HUES64 (cell line): ENCODE measurements around the gene ZNF582.
A peak's percentile ranks its signal among the peaks of the same experiment; 100 is the strongest.

Experiments
- H3K27ac ChIP-seq: 2 replicates; pipeline ENCODE4 v1.7.0; 2013; ENCODE audit warnings: low read depth, low read length, inconsistent platforms
- H3K27me3 ChIP-seq: 2 replicates; pipeline ENCODE4 v1.6.1; 2013; ENCODE audit warnings: mild to moderate bottlenecking, low read length; ENCODE audit not compliant: insufficient read depth
- H3K36me3 ChIP-seq: 2 replicates; pipeline ENCODE4 v1.6.1; 2013; ENCODE audit warnings: mild to moderate bottlenecking, low read length; ENCODE audit not compliant: insufficient read depth
- H3K4me1 ChIP-seq: 2 replicates; pipeline ENCODE4 v1.6.1; 2013; ENCODE audit warnings: mild to moderate bottlenecking, low read length, moderate library complexity; ENCODE audit not compliant: insufficient read depth
- H3K4me3 ChIP-seq: 2 replicates; pipeline ENCODE4 v1.5.1; 2013; ENCODE audit warnings: mild to moderate bottlenecking, low read length, moderate library complexity
- H3K9ac ChIP-seq: 2 replicates; pipeline ENCODE4 v1.6.1; 2013; ENCODE audit warnings: mild to moderate bottlenecking, low read depth, low read length
- H3K9me3 ChIP-seq: 2 replicates; pipeline ENCODE4 v1.6.1; 2013; ENCODE audit warnings: low read depth, low read length; ENCODE audit not compliant: insufficient read depth
- WGBS: fragments of 150-250, 120-280 bp; methylation state at CpG from one replicate; pipeline ENCODE4 v1.1.7; 2013; ENCODE audit warnings: missing lambda C conversion rate; 5-methylcytosine and 5-hydroxymethylcytosine counted together

The ZNF582 gene

GRCh38 chr19:56383826-56384605 lies 9.3 kb downstream of the ZNF582 start:
- Histone ChIP-seq H3K4me1 (no peaks in the 10 kb centered on the region), H3K27ac (no peak overlapping the region), H3K36me3 (peaks cover 36% of the 10 kb centered on the region), H3K9me3 (peaks cover 26% of the 10 kb centered on the region; the same call in 1 of the 2 replicates), H3K27me3 (no peaks in the 10 kb centered on the region), H3K4me3 (no peak overlapping the region), H3K9ac (no peak overlapping the region)
- 98% methylated on average over 7 of the region's 8 CpGs for WGBS

GRCh38 chr19:56377105-56377924 lies 16.0 kb downstream of the ZNF582 start:
- Histone ChIP-seq H3K9me3 (peaks cover 47% of the 10 kb centered on the region), H3K36me3 (peaks cover 72% of the 10 kb centered on the region), H3K9ac (no peak overlapping the region), H3K27ac (no peak overlapping the region), H3K4me1 (no peaks in the 10 kb centered on the region), H3K27me3 (no peaks in the 10 kb centered on the region), H3K4me3 (no peak overlapping the region)
- 98% methylated on average over 11 of the region's 11 CpGs for WGBS

- Histone ChIP-seq H3K4me3 (no peak overlapping the region), H3K27me3 (no peaks in the 10 kb centered on the region), H3K9me3 (peaks cover 27% of the 10 kb centered on the region), H3K36me3 (peaks cover 78% of the 10 kb centered on the region), H3K4me1 (0 out of 2 replicates have a peak, but pooled peaks cover 7% of the 10 kb centered on the region), H3K27ac (no peak overlapping the region), H3K9ac (no peak overlapping the region)
- WGBS: 46% methylated on average over 1 of the region's 1 CpG
These were observed 21.1 kb downstream of the ZNF582 start for GRCh38 chr19:56372281-56372680.

GRCh38 chr19:56369886-56370676 lies 23.3 kb downstream of the ZNF582 start:
- no peaks in the 10 kb centered on the region for H3K27me3 ChIP-seq
- WGBS: 100% methylated on average over 1 of the region's 3 CpGs
- peak overlapping the region; percentile 90; the same call in 1 of the 2 replicates for H3K4me3 ChIP-seq
- peaks cover 56% of the 10 kb centered on the region for H3K36me3 ChIP-seq
- 0 out of 2 replicates have a peak, but pooled peaks cover 7% of the 10 kb centered on the region for H3K4me1 ChIP-seq
- H3K27ac ChIP-seq: no peak overlapping the region
- no peak overlapping the region for H3K9ac ChIP-seq
- H3K9me3 ChIP-seq: peaks cover 7% of the 10 kb centered on the region; the same call in 1 of the 2 replicates

GRCh38 chr19:56367829-56368711 lies 25.3 kb downstream of the ZNF582 start:
- H3K36me3 ChIP-seq: peaks cover 36% of the 10 kb centered on the region
- peak overlapping the region; percentile 86 for H3K27ac ChIP-seq
- H3K27me3 ChIP-seq: no peaks in the 10 kb centered on the region
- 12% methylated on average over 65 of the region's 65 CpGs for WGBS
- peaks cover 13% of the 10 kb centered on the region for H3K9me3 ChIP-seq
- peak overlapping the region; percentile 93 for H3K9ac ChIP-seq
- 0 out of 2 replicates have a peak, but pooled peaks cover 7% of the 10 kb centered on the region for H3K4me1 ChIP-seq
- peak overlapping the region; percentile 90 for H3K4me3 ChIP-seq

GRCh38 chr19:56360841-56361240 lies 32.5 kb downstream of the ZNF582 start:
- 99% methylated on average over 2 of the region's 2 CpGs for WGBS
- H3K4me1 ChIP-seq: no peaks in the 10 kb centered on the region
- H3K27ac ChIP-seq: no peak overlapping the region
- H3K36me3 ChIP-seq: peaks cover 5% of the 10 kb centered on the region; the same call in 1 of the 2 replicates
- no peak overlapping the region for H3K9ac ChIP-seq
- H3K4me3 ChIP-seq: no peak overlapping the region
- H3K27me3 ChIP-seq: no peaks in the 10 kb centered on the region
- peaks cover 25% of the 10 kb centered on the region for H3K9me3 ChIP-seq

GRCh38 chr19:56356944-56357343 lies 36.4 kb downstream of the ZNF582 start:
- no peaks in the 10 kb centered on the region for H3K27me3 ChIP-seq
- peaks cover 5% of the 10 kb centered on the region; the same call in 1 of the 2 replicates for H3K36me3 ChIP-seq
- H3K4me1 ChIP-seq: no peaks in the 10 kb centered on the region
- H3K27ac ChIP-seq: no peak overlapping the region
- H3K9ac ChIP-seq: no peak overlapping the region
- H3K9me3 ChIP-seq: peaks cover 12% of the 10 kb centered on the region; the same call in 1 of the 2 replicates
- 86% methylated on average over 1 of the region's 2 CpGs for WGBS
- no peak overlapping the region for H3K4me3 ChIP-seq

- H3K4me1 ChIP-seq: no peaks in the 10 kb centered on the region; the same call in 1 of the 2 replicates
- H3K9ac ChIP-seq: no peak overlapping the region
- H3K27me3 ChIP-seq: no peaks in the 10 kb centered on the region
- H3K36me3 ChIP-seq: no peaks in the 10 kb centered on the region; the same call in 1 of the 2 replicates
- no peak overlapping the region for H3K4me3 ChIP-seq
- WGBS: no CpG with 5 or more reads among the region's 1 CpG
- H3K9me3 ChIP-seq: peaks cover 1% of the 10 kb centered on the region; the same call in 1 of the 2 replicates
- H3K27ac ChIP-seq: no peak overlapping the region
These were observed 37.8 kb downstream of the ZNF582 start for GRCh38 chr19:56355517-56355916.

- H3K9me3 ChIP-seq: no peaks in the 10 kb centered on the region
- 67% methylated on average over 6 of the region's 6 CpGs for WGBS
These were observed 42.1 kb downstream of the ZNF582 start for GRCh38 chr19:56351208-56351607.

More at GRCh38 chr19:56351208-56351607, 42.1 kb downstream of the ZNF582 start:
- no peak overlapping the region for H3K27ac ChIP-seq
- no peaks in the 10 kb centered on the region; the same call in 1 of the 2 replicates for H3K4me1 ChIP-seq
- no peaks in the 10 kb centered on the region for H3K27me3 ChIP-seq
- no peak overlapping the region for H3K4me3 ChIP-seq
- no peaks in the 10 kb centered on the region; the same call in 1 of the 2 replicates for H3K36me3 ChIP-seq
- H3K9ac ChIP-seq: no peak overlapping the region
